ENCODE results near the gene DNAAF1.

DNA sequence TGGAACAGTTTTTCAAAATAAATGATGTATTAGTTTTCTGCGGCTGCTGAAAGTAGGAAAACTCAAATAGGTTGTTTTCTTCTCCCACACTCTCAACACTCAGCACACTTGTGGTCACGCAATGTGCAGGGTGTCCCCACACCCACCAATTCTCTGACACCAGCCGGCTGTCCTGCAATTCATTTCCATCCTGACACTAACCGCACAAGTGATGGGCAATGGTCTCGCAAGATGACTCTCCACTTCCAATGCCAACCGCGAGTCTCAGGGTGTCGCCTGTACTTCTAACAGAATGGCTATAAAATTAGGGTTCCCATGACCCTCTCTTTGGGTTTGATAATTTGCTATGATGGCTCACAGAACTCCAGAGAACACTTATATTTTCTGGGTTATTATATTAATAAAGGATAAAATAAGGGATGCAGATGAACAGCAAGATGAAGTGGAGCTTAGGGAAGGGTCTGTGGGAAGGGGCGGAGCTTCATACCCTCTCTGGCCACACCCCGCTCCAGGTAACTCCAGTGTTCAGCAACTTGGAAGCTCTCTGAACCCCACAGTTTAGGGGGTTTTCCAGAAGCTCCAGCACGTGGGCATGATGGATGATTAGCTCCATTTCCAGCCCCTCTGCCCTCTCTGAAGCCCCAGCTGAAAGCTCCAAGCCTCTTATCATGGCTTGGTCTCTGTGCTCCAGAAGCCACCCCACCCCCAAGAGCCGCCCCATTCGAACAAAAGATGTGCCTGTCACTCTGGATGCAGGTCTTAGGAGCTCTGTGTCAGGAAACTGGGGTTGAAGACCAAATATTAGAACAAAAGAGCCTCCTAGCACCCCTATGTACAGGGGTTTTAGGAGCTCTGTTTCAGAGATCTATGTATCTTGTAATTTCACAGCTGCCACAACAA is 21.9 kb downstream of the DNAAF1 start:
- TF ChIP-seq JUN (IDR thresholded peaks at IDR 0.05; ENCODE audit: borderline replicate concordance, insufficient read depth, insufficient read length, low read depth) (no peak), POLR2A (IDR thresholded peaks at IDR 0.05; ENCODE audit: low read depth, low read length) (no peak), POLR2AphosphoS5 (IDR thresholded peaks at IDR 0.05; ENCODE audit: insufficient read depth, low read depth, low read length) (no peak), EZH2 (IDR thresholded peaks at IDR 0.05; ENCODE audit: borderline replicate concordance, low read depth, low read length, severe bottlenecking) (no peak)
- TF ChIP-seq, protein P1, sequence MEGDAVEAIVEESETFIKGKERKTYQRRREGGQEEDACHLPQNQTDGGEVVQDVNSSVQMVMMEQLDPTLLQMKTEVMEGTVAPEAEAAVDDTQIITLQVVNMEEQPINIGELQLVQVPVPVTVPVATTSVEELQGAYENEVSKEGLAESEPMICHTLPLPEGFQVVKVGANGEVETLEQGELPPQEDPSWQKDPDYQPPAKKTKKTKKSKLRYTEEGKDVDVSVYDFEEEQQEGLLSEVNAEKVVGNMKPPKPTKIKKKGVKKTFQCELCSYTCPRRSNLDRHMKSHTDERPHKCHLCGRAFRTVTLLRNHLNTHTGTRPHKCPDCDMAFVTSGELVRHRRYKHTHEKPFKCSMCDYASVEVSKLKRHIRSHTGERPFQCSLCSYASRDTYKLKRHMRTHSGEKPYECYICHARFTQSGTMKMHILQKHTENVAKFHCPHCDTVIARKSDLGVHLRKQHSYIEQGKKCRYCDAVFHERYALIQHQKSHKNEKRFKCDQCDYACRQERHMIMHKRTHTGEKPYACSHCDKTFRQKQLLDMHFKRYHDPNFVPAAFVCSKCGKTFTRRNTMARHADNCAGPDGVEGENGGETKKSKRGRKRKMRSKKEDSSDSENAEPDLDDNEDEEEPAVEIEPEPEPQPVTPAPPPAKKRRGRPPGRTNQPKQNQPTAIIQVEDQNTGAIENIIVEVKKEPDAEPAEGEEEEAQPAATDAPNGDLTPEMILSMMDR (IDR thresholded peaks at IDR 0.05; ENCODE audit: extremely low read depth in 1 of 2, insufficient read depth in 1 of 2, low read depth in 1 of 2, low read length in 2 of 2) = no peak
